SK-N-SH treated with all-trans-retinoic acid at 6 μM for 48 hours (cell line): ENCODE measurements around the gene PSMB5.

Experiments used
- CSDC2 ChIP-seq: fragments of 250-450 bp; sonication (Bioruptor Pico); IDR thresholded peaks from 2 replicates; pipeline ENCODE4 v1.5.0; 2020; ENCODE audit warnings: mild to moderate bottlenecking, moderate library complexity
- RARB ChIP-seq: fragments of 250-450 bp; sonication (Bioruptor Pico); IDR thresholded peaks from 2 replicates; pipeline ENCODE4 v1.8.0; 2021; ENCODE audit warnings: mild to moderate bottlenecking, moderate library complexity
- ZFP3 ChIP-seq: fragments of 250-450 bp; sonication (Bioruptor Pico); IDR thresholded peaks from 2 replicates; pipeline ENCODE4 v1.5.0; 2020; ENCODE audit warnings: mild to moderate bottlenecking, moderate library complexity
- ZNF8 ChIP-seq: fragments of 450-650 bp; formaldehyde crosslinking; IDR thresholded peaks from 2 replicates; pipeline ENCODE4 v1.5.0; 2020; ENCODE audit warnings: mild to moderate bottlenecking, moderate library complexity
- TF ChIP-seq, protein P1 (sequence below): fragments of 250-450 bp; sonication (Bioruptor Pico); IDR thresholded peaks from 2 replicates; pipeline ENCODE4 v1.8.0; 2021; ENCODE audit warnings: low read depth, mild to moderate bottlenecking, moderate library complexity, borderline replicate concordance
- TF ChIP-seq, protein P2 (sequence below): fragments of 250-450 bp; sonication (Bioruptor Pico); IDR thresholded peaks from 2 replicates; pipeline ENCODE4 v1.5.0; 2020; ENCODE audit warnings: mild to moderate bottlenecking, moderate library complexity
- TF ChIP-seq, protein P3 (sequence below): fragments of 250-450 bp; sonication (Bioruptor Pico); IDR thresholded peaks from 2 replicates; pipeline ENCODE4 v1.8.0; 2020; ENCODE audit warnings: mild to moderate bottlenecking, moderate library complexity, borderline replicate concordance

DNA sequence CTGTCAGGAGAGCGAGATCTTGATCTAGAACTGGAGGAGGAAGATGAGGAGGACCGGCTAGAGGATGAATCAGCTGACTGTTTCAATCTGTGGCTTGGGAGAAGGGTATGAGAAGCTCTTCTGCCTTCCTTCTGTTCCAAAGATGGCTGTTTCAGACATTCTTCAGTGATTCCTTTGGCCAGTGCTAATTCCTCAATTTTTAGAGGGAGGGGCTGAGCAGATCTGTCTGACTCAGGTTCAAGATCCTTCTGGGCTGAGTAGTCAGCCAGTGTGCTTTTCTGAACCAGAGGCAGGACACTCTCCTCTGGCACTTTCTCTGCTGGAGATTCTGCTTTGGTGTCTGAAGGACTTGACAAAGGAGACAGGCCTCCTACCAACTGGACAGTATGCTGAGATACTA is 45.0 kb upstream of the PSMB5 start:
- no peak for TF ChIP-seq ZFP3
- TF ChIP-seq, protein P1, sequence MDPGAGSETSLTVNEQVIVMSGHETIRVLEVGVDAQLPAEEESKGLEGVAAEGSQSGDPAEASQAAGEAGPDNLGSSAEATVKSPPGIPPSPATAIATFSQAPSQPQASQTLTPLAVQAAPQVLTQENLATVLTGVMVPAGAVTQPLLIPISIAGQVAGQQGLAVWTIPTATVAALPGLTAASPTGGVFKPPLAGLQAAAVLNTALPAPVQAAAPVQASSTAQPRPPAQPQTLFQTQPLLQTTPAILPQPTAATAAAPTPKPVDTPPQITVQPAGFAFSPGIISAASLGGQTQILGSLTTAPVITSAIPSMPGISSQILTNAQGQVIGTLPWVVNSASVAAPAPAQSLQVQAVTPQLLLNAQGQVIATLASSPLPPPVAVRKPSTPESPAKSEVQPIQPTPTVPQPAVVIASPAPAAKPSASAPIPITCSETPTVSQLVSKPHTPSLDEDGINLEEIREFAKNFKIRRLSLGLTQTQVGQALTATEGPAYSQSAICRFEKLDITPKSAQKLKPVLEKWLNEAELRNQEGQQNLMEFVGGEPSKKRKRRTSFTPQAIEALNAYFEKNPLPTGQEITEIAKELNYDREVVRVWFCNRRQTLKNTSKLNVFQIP (CRISPR knock-in tag), result no peak
- no peak for TF ChIP-seq ZNF8 (CRISPR knock-in tag)
- TF ChIP-seq, protein P2, sequence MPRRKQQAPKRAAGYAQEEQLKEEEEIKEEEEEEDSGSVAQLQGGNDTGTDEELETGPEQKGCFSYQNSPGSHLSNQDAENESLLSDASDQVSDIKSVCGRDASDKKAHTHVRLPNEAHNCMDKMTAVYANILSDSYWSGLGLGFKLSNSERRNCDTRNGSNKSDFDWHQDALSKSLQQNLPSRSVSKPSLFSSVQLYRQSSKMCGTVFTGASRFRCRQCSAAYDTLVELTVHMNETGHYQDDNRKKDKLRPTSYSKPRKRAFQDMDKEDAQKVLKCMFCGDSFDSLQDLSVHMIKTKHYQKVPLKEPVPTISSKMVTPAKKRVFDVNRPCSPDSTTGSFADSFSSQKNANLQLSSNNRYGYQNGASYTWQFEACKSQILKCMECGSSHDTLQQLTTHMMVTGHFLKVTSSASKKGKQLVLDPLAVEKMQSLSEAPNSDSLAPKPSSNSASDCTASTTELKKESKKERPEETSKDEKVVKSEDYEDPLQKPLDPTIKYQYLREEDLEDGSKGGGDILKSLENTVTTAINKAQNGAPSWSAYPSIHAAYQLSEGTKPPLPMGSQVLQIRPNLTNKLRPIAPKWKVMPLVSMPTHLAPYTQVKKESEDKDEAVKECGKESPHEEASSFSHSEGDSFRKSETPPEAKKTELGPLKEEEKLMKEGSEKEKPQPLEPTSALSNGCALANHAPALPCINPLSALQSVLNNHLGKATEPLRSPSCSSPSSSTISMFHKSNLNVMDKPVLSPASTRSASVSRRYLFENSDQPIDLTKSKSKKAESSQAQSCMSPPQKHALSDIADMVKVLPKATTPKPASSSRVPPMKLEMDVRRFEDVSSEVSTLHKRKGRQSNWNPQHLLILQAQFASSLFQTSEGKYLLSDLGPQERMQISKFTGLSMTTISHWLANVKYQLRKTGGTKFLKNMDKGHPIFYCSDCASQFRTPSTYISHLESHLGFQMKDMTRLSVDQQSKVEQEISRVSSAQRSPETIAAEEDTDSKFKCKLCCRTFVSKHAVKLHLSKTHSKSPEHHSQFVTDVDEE, result no peak
- TF ChIP-seq, protein P3, sequence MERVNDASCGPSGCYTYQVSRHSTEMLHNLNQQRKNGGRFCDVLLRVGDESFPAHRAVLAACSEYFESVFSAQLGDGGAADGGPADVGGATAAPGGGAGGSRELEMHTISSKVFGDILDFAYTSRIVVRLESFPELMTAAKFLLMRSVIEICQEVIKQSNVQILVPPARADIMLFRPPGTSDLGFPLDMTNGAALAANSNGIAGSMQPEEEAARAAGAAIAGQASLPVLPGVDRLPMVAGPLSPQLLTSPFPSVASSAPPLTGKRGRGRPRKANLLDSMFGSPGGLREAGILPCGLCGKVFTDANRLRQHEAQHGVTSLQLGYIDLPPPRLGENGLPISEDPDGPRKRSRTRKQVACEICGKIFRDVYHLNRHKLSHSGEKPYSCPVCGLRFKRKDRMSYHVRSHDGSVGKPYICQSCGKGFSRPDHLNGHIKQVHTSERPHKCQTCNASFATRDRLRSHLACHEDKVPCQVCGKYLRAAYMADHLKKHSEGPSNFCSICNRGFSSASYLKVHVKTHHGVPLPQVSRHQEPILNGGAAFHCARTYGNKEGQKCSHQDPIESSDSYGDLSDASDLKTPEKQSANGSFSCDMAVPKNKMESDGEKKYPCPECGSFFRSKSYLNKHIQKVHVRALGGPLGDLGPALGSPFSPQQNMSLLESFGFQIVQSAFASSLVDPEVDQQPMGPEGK (CRISPR knock-in tag), result no peak
- no peak for TF ChIP-seq RARB (CRISPR knock-in tag)
- no peak for TF ChIP-seq CSDC2 (CRISPR knock-in tag)
